Erythroblast (primary cell): Measurements from ENCODE around the gene PRDM15.

ENCODE experiments used
- DNase-seq, 2 experiments: peaks; one replicate each; lab custom pipeline; 2025; lab: John Stamatoyannopoulos, UW
- GATA1 ChIP-seq: IDR thresholded peaks from 2 replicates; pipeline ENCODE4 v1.6.1; 2011; ENCODE audit warnings: low read depth, mild to moderate bottlenecking, control low read depth, low read length, moderate library complexity
- POLR2A ChIP-seq: IDR thresholded peaks from 2 replicates; pipeline ENCODE4 v1.6.1; 2011; ENCODE audit warnings: mild to moderate bottlenecking, low read length

The PRDM15 gene

GRCh38 chr21:41918561-41919358, 39.6 kb upstream of the PRDM15 start:
- no peak for DNase-seq
- TF ChIP-seq GATA1 (no peak), POLR2A (no peak)

DNA sequence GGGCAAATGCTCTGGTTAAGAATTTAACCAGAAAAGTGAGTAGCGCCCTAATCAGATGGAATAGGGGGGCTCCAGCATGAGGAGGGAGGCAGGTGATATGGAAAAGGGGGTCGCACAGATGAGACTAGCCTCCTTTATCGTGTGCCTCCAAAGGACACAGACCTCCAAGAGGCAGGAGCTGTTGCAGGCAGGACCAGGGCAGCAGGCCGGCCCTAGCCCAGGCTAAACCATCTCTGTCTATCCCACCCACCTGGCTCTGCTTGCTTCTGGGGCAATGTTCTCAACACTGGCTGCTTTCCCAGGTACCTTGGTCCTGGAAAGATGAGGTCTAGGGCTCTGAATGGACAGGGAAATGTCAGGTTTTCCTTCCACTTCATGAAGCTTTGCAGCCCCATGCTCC, 38.4 kb upstream of the PRDM15 start:
- DNase-seq, result no peak
- no peak for TF ChIP-seq POLR2A
- no peak for TF ChIP-seq GATA1

DNA sequence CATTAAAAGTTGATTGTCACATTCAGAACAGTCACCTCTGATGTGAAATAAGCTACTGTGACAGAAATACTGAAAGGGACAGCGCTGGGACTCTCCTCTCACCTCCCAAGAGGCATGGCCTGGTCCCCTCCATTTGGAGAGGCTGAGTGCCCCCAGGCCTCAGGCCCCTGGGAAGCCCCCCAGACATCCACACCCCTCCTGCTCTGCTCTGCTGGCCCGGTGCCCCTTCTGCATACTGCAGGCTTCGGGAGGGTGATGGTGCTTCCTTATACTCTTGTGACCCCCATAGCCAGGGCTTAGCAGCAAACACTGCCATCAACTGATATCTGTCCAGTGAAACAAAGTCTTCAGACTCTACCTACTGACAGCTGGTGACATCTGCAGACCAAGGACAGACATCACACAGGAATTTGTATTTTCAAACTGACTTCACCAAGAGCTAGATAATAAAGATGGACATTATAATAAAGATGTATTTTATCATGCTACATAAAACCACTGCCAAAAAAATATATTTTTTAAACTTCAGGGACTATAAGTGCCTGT, 37.8 kb upstream of the PRDM15 start:
- DNase-seq, result no peak
- TF ChIP-seq GATA1 (no peak), POLR2A (no peak)

DNA sequence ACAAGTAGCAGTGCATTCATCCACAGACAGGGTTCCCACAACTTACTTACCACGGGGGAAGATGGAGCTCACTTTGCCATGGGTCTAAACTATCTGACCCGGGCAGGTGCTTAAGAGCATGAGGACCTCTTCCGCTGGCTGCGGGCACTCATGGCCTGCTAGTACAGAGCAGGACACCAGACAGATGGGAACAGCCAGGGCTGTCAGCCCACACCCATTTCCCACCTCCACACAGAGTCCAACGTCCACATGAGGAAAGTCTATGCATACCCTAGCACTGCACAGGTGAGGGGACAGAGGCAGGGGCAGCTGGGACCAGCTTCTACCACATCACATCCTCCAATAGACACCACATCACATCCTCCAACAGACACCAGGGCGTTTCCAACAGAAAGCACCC, 35.8 kb upstream of the PRDM15 start:
- TF ChIP-seq GATA1, result no peak
- no peak for TF ChIP-seq POLR2A
- no peak for DNase-seq

GRCh38 chr21:41914358-41914757, 35.2 kb upstream of the PRDM15 start:
- no peak for DNase-seq
- no peak for TF ChIP-seq POLR2A
- TF ChIP-seq GATA1, result no peak

- no peak for DNase-seq
- no peak for TF ChIP-seq POLR2A
- TF ChIP-seq GATA1, result no peak
Measured at GRCh38 chr21:41913230-41913629, 34.1 kb upstream of the PRDM15 start.

DNA sequence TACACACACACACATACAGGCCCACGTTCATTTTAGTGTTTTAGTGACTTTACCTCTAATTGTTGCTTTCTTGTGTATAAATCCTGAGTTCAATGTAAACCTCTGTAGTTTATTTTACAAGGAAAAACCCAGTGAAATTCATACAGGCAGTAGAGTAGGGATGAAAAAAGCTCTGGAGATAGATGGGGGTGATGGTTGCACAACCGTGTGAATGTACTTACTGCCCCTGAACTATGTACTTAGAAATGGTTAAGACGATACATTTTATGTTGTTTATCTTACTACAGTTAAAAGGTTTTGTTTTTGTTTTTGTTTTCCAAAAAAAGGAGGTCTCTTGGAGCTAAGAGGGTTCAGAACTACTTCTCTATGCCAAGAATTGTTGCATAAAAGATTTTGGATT, 29.7 kb upstream of the PRDM15 start:
- no peak for DNase-seq
- TF ChIP-seq GATA1 (no peak), POLR2A (no peak)

DNA sequence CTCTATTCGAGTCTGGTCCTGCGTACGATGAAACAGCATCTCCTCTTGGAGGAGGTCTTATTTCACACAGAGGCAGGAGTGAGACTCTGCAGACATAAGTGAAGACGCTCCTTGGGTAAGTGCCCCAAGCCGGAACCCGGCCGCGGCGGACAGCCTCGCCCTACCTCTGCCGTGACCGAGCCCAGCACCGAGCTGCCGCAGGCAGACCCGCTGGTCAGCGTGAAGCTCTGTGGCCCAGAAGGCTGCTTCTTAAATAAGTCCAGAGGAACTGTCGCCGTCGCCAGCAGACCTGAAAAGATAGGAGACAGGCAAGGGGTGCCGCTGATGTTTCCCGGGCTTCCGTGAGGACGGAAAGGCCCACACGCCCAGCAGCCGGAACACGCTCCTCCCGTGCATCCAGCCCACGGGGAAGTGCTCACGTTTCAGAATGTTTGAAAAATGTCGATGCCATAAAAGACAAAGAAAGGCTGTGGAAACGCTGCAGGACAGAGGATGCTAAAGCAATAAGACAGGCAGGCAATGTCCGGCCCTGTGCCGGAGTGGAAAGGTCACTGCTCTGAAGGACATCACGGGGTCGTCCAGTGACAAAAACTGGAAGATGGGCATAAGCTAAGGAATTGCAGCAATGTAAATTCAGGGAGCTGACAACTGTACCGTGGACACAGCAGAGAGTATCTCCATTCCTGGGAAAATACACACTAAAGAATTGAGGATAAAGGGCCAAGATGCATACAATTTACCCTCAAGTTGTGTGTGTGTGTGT, 28.5 kb upstream of the PRDM15 start:
- no peak for TF ChIP-seq GATA1
- no peak for TF ChIP-seq POLR2A
- no peak for DNase-seq

- no peak for DNase-seq
- TF ChIP-seq POLR2A (no peak), GATA1 (no peak)
Measured at GRCh38 chr21:41906770-41907169, 27.6 kb upstream of the PRDM15 start.

DNA sequence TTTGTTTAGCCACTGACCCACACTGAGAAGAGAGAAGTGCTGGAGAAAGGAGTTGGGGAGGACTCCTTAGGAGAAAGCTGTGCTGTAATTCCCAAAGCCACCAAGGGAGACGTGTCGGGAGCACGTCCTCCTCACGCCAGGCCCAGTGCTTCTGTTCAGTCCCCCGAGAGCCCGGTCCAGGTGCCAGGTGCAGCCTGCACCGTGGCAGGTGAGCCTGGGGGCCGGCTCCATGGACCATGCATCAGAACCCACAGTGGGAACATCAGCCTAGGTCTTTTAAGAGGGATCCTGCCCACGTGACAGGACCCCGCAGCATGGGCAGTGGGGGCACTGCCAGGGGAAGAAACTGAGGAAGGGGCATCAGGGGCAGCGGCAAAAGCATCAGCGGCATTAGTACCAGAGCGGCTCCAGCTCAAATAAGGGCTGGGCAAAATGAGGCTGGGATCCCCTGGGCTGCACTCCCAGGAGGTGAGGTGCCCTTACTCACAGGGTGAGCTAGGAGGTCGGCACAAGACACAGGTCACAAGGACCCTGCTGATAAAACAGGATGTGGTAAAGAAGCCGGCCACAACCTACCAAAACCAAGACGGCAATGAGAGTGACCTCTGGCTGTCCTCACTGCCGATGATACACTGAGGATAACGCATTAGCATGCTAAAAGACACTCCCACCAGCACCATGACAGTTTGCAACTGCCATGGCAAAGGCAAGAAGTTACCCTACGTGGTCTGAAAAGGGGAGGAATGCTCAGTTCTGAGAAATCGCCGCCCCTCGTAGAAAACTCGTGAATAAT, 24.6 kb upstream of the PRDM15 start:
- TF ChIP-seq GATA1, result no peak
- TF ChIP-seq POLR2A, result no peak
- no peak for DNase-seq

DNA sequence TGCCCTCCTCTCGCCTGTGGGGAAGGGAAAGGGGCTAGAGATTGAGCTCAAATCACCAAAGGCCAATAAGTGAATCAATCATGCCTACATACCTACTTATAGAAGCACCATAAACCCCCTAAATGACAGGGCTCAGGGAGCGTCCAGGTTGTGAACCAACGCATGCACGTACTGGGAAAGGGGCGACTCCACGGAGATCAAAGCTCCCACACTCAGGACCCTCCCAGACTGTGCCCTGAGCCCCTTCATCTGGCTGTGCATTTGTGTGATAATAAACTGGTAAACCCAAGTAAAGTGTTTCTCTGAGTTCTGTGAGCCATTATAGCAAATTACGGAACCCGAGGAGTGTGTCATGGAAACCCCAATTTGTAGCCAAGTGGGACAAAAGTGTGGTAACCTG, 23.8 kb upstream of the PRDM15 start:
- DNase-seq, result no peak
- no peak for TF ChIP-seq POLR2A
- no peak for TF ChIP-seq GATA1

GRCh38 chr21:41901782-41902181, 22.6 kb upstream of the PRDM15 start:
- no peak for TF ChIP-seq GATA1
- no peak for TF ChIP-seq POLR2A
- DNase-seq, result no peak

- DNase-seq, result no peak
- TF ChIP-seq GATA1 (no peak), POLR2A (no peak)
Measured at GRCh38 chr21:41901099-41901498, 22.0 kb upstream of the PRDM15 start.
